Parathyroid adenoma (tissue), 2 donors: Measurements from ENCODE around the gene CEP55.

Source experiments
- H2AFZ ChIP-seq: fragments of 300-600 bp; sonication (generic); one replicate; pipeline ENCODE4 v1.7.0; 2017; ENCODE audit warnings: antibody characterized with exemption, mild to moderate bottlenecking
- H3K27ac ChIP-seq: fragments of 300-600 bp; sonication (generic); one replicate; pipeline ENCODE4 v1.7.0; 2017
- H3K27me3 ChIP-seq: fragments of 300-600 bp; sonication (generic); one replicate; pipeline ENCODE4 v1.7.0; 2017; ENCODE audit warnings: low read length; ENCODE audit not compliant: control insufficient read depth, insufficient read depth
- H3K36me3 ChIP-seq: fragments of 300-600 bp; sonication (generic); one replicate; pipeline ENCODE4 v1.7.0; 2017; ENCODE audit warnings: low read length; ENCODE audit not compliant: control insufficient read depth, insufficient read depth
- H3K4me1 ChIP-seq: fragments of 300-600 bp; sonication (generic); one replicate; pipeline ENCODE4 v1.7.0; 2017; ENCODE audit warnings: control low read depth
- H3K4me2 ChIP-seq: fragments of 300-600 bp; sonication (generic); one replicate; pipeline ENCODE4 v1.7.0; 2017; ENCODE audit warnings: low read length
- H3K4me3 ChIP-seq: fragments of 300-600 bp; sonication (generic); one replicate; pipeline ENCODE4 v1.7.0; 2017; ENCODE audit warnings: low read depth, low read length
- H3K79me2 ChIP-seq: fragments of 300-600 bp; sonication (generic); one replicate; pipeline ENCODE4 v1.7.0; 2017; ENCODE audit warnings: control low read depth
- H3K9ac ChIP-seq: fragments of 300-600 bp; sonication (generic); one replicate; pipeline ENCODE4 v1.7.0; 2017; ENCODE audit warnings: mild to moderate bottlenecking
- H3K9me3 ChIP-seq: fragments of 300-600 bp; sonication (generic); one replicate; pipeline ENCODE4 v1.7.0; 2017; ENCODE audit warnings: low read length; ENCODE audit not compliant: control insufficient read depth
- CTCF ChIP-seq: fragments of 300-600 bp; sonication (generic); IDR thresholded peaks from one replicate; pipeline ENCODE4 v1.7.0; 2017; ENCODE audit warnings: antibody characterized with exemption, mild to moderate bottlenecking
- donor health status: primary hyperparathyroidism.

Gene CEP55

GRCh38 chr10:93576888-93577287 lies 80.5 kb downstream of the CEP55 start:
- Histone ChIP-seq H3K79me2 (no peaks in the 10 kb centered on the region), H3K4me3 (no peak overlapping the region), H3K27ac (no peak overlapping the region), H3K4me1 (no peaks in the 10 kb centered on the region), H3K9me3 (no peaks in the 10 kb centered on the region), H3K27me3 (no peaks in the 10 kb centered on the region), H3K36me3 (no peaks in the 10 kb centered on the region), H2AFZ (no peak overlapping the region), H3K4me2 (no peak overlapping the region), H3K9ac (no peak overlapping the region)
- no peak for TF ChIP-seq CTCF

GRCh38 chr10:93577565-93577964 lies 81.2 kb downstream of the CEP55 start:
- Histone ChIP-seq H3K27ac (no peak overlapping the region), H3K79me2 (no peaks in the 10 kb centered on the region), H3K4me2 (no peak overlapping the region), H3K9ac (no peak overlapping the region), H3K4me1 (no peaks in the 10 kb centered on the region), H3K9me3 (no peaks in the 10 kb centered on the region), H3K4me3 (no peak overlapping the region), H3K27me3 (no peaks in the 10 kb centered on the region), H2AFZ (no peak overlapping the region), H3K36me3 (no peaks in the 10 kb centered on the region)
- TF ChIP-seq CTCF, result no peak
